Liver (tissue), 9 donors: ENCODE measurements around the gene HBE1. TPM values are rescaled to one million over a fixed set of nuclear protein-coding genes. Genes with fewer than 3 reads are reported as not detected.

Experiments used
- DNase-seq: peaks from one replicate; pipeline ENCODE4 v3.0.0-alpha.2; 2017; ENCODE audit warnings: low spot score
- H3K27ac ChIP-seq, 2 donors: one replicate each; pipeline ENCODE4 v1.7.0; 2013; ENCODE audit warnings: inconsistent platforms in 2 of 2, low read length in 2 of 2, control low read depth in 1 of 2, low read depth in 1 of 2, mild to moderate bottlenecking in 1 of 2
- H3K27me3 ChIP-seq, 4 donors: one replicate each; pipeline versions ENCODE4 v1.6.1 to v1.7.0; 2013; ENCODE audit warnings: low read length in 3 of 4, inconsistent platforms in 1 of 4, mild to moderate bottlenecking in 1 of 4, moderate library complexity in 1 of 4; ENCODE audit not compliant: control insufficient read depth in 4 of 4, insufficient read depth in 4 of 4
- H3K36me3 ChIP-seq, 4 donors: one replicate each; pipeline versions ENCODE4 v1.6.1 to v1.7.0; 2013; ENCODE audit warnings: low read length in 3 of 4, mild to moderate bottlenecking in 3 of 4, low read depth in 1 of 4, moderate library complexity in 1 of 4; ENCODE audit not compliant: control insufficient read depth in 4 of 4, insufficient read depth in 3 of 4
- H3K4me1 ChIP-seq, 4 donors: one replicate each; pipeline versions ENCODE4 v1.6.1 to v1.7.0; 2013; ENCODE audit warnings: low read length in 3 of 4, mild to moderate bottlenecking in 3 of 4, moderate library complexity in 1 of 4; ENCODE audit not compliant: control insufficient read depth in 4 of 4, insufficient read depth in 4 of 4
- H3K4me3 ChIP-seq, 3 donors: one replicate each; pipeline versions ENCODE4 v1.6.1 to v1.7.0; 2013; ENCODE audit warnings: low read length in 3 of 3, control low read depth in 1 of 3, low read depth in 1 of 3, mild to moderate bottlenecking in 1 of 3
- H3K9ac ChIP-seq, 2 donors: one replicate each; pipeline ENCODE4 v1.7.0; 2013; ENCODE audit warnings: low read length in 2 of 2, mild to moderate bottlenecking in 2 of 2, moderate library complexity in 2 of 2, control low read depth in 1 of 2, low read depth in 1 of 2
- H3K9me3 ChIP-seq, 4 donors: one replicate each; pipeline versions ENCODE4 v1.6.1 to v1.7.0; 2013; ENCODE audit warnings: low read length in 3 of 4; ENCODE audit not compliant: control insufficient read depth in 4 of 4
- ATF3 ChIP-seq: IDR thresholded peaks from 2 replicates; pipeline ENCODE4 v1.6.1; 2016; ENCODE audit warnings: antibody characterized with exemption
- CTCF ChIP-seq: fragments of 150-350 bp; IDR thresholded peaks from 2 replicates; pipeline ENCODE4 v1.5.1; 2017; ENCODE audit warnings: improper control_type of control experiment, low read depth, low read length; ENCODE audit not compliant: missing input control
- EGR1 ChIP-seq, 2 donors: IDR thresholded peaks; 2 replicates each; pipeline ENCODE4 v1.6.1; 2016 to 2018; ENCODE audit warnings: antibody characterized with exemption in 2 of 2, low read depth in 2 of 2
- FOXA1 ChIP-seq: IDR thresholded peaks from 2 replicates; pipeline ENCODE4 v1.6.1; 2016; ENCODE audit warnings: antibody characterized with exemption
- FOXA2 ChIP-seq: IDR thresholded peaks from 2 replicates; pipeline ENCODE4 v1.6.1; 2016; ENCODE audit warnings: antibody characterized with exemption
- GABPA ChIP-seq, 2 donors: IDR thresholded peaks in 1 of 2; conservative IDR thresholded peaks in 1 of 2; 2 replicates each; pipeline ENCODE4 v1.6.1; 2016; ENCODE audit warnings: antibody characterized with exemption in 2 of 2, mild to moderate bottlenecking in 1 of 2, moderate library complexity in 1 of 2
- HNF4A ChIP-seq, 2 donors: conservative IDR thresholded peaks; 2 replicates each; pipeline ENCODE4 v1.6.1; 2016; ENCODE audit warnings: antibody characterized with exemption in 2 of 2, mild to moderate bottlenecking in 2 of 2
- HNF4G ChIP-seq: IDR thresholded peaks from 2 replicates; pipeline ENCODE4 v1.6.1; 2016; ENCODE audit warnings: antibody characterized with exemption
- JUND ChIP-seq, 2 donors: IDR thresholded peaks; 2 replicates each; pipeline ENCODE4 v1.6.1; 2016; ENCODE audit warnings: antibody characterized with exemption in 2 of 2
- MAX ChIP-seq: IDR thresholded peaks from 2 replicates; pipeline ENCODE4 v1.6.1; 2016; ENCODE audit warnings: antibody characterized with exemption
- NR2F2 ChIP-seq: IDR thresholded peaks from 2 replicates; pipeline ENCODE4 v1.6.1; 2016; ENCODE audit warnings: antibody characterized with exemption
- RAD21 ChIP-seq, 2 donors: IDR thresholded peaks; 2 replicates each; pipeline ENCODE4 v1.6.1; 2016; ENCODE audit warnings: antibody characterized with exemption in 2 of 2, mild to moderate bottlenecking in 2 of 2
- REST ChIP-seq: IDR thresholded peaks from 2 replicates; pipeline ENCODE4 v1.6.1; 2016; ENCODE audit warnings: antibody characterized with exemption, mild to moderate bottlenecking
- RXRA ChIP-seq, 2 donors: IDR thresholded peaks; 2 replicates each; pipeline ENCODE4 v1.6.1; 2017 to 2018; ENCODE audit warnings: antibody characterized with exemption in 2 of 2, mild to moderate bottlenecking in 1 of 2
- SP1 ChIP-seq: IDR thresholded peaks from 2 replicates; pipeline ENCODE4 v1.6.1; 2018; ENCODE audit warnings: antibody characterized with exemption, mild to moderate bottlenecking
- TAF1 ChIP-seq: conservative IDR thresholded peaks from 2 replicates; pipeline ENCODE4 v1.6.1; 2016; ENCODE audit warnings: antibody characterized with exemption, mild to moderate bottlenecking
- YY1 ChIP-seq: IDR thresholded peaks from 2 replicates; pipeline ENCODE4 v1.6.1; 2016; ENCODE audit warnings: antibody characterized with exemption, mild to moderate bottlenecking
- ZBTB33 ChIP-seq: IDR thresholded peaks from 2 replicates; pipeline ENCODE4 v1.6.1; 2016; ENCODE audit warnings: antibody characterized with exemption
- WGBS: extraction: QIAGEN DNeasy Blood & Tissue Kit; methylation state at CpG from one replicate; pipeline ENCODE4 v1.1.7; 2013; 5-methylcytosine and 5-hydroxymethylcytosine counted together
- polyA plus RNA-seq, 2 donors: library from polyadenylated mRNA; stranded (reverse) in 1 of 2; unstranded in 1 of 2; fragments of 200-250 nt in 1 of 2; fragments of >200 nt in 1 of 2; fragmentation: Nextera tagmentation in 1 of 2; extraction: Ambion mirVana in 1 of 2; gene quantifications; one replicate each; pipeline versions ENCODE4 v1.2.1 to v1.2.3, GENCODE V29; 2013 to 2015
- total RNA-seq, 2 donors: library from RNA; depleted of rRNA; stranded (reverse); fragments of >200 nt; gene quantifications; one replicate each; pipeline ENCODE4 v1.2.3, GENCODE V29; 2014
- donor health status: healthy.
- donor health status: healthy.
- donor health status: healthy.
- donor health status: healthy.
- donor health status: healthy.

HBE1 gene
- total and polyA plus RNA-seq, 4 donors: 82.7 TPM; not detected in 3

GRCh38 chr11:5285703-5286340, 16.1 kb upstream of the HBE1 start:
- no peak for DNase-seq
- WGBS: 83% methylated on average over 4 of the region's 4 CpGs
- Histone ChIP-seq H3K9ac (no peak overlapping the region), H3K27me3 (no peaks in the 10 kb centered on the region), H3K4me3 (no peak overlapping the region), H3K9me3 (no peaks in the 10 kb centered on the region), H3K36me3 (no peaks in the 10 kb centered on the region), H3K4me1 (no peaks in the 10 kb centered on the region), H3K27ac (no peak overlapping the region)
- no peak for TF ChIP-seq REST
- no peak for TF ChIP-seq FOXA1
- TF ChIP-seq RAD21 (IDR thresholded peaks at IDR 0.05): no peak
- TF ChIP-seq ZBTB33: no peak
- no peak for TF ChIP-seq YY1
- TF ChIP-seq SP1: no peak
- TF ChIP-seq HNF4G: no peak
- TF ChIP-seq NR2F2: no peak
- TF ChIP-seq TAF1: no peak
- no peak for TF ChIP-seq FOXA2
- no peak for TF ChIP-seq GABPA (IDR thresholded peaks at IDR 0.05 in 1 of 2, conservative IDR thresholded peaks at IDR 0.05 in 1 of 2)
- TF ChIP-seq JUND (IDR thresholded peaks at IDR 0.05): no peak
- TF ChIP-seq ATF3: no peak
- TF ChIP-seq RXRA (IDR thresholded peaks at IDR 0.05): no peak
- TF ChIP-seq HNF4A (conservative IDR thresholded peaks at IDR 0.05): no peak
- TF ChIP-seq CTCF: no peak

GRCh38 chr11:5284637-5285036, 14.9 kb upstream of the HBE1 start:
- 88% methylated on average over 2 of the region's 2 CpGs for WGBS
- peak; percentile 82 for DNase-seq
- TF ChIP-seq RXRA (IDR thresholded peaks at IDR 0.05) (no peak), JUND (IDR thresholded peaks at IDR 0.05) (no peak), GABPA (IDR thresholded peaks at IDR 0.05 in 1 of 2, conservative IDR thresholded peaks at IDR 0.05 in 1 of 2) (no peak), CTCF (no peak), YY1 (no peak), REST (no peak), SP1 (no peak), MAX (no peak), EGR1 (IDR thresholded peaks at IDR 0.05; ENCODE audit: low read depth in 2 of 2) (no peak)

More at GRCh38 chr11:5284637-5285036, 14.9 kb upstream of the HBE1 start:
- H3K27ac ChIP-seq: no peak overlapping the region
- H3K4me1 ChIP-seq: no peaks in the 10 kb centered on the region
- H3K27me3 ChIP-seq: no peaks in the 10 kb centered on the region
- no peaks in the 10 kb centered on the region for H3K36me3 ChIP-seq
- H3K9ac ChIP-seq: no peak overlapping the region
- no peaks in the 10 kb centered on the region for H3K9me3 ChIP-seq
- no peak overlapping the region for H3K4me3 ChIP-seq
